NB4 (cell line): ENCODE measurements around the gene GPSM3.

Source experiments
- DNase-seq: peaks from one replicate; pipeline ENCODE4 v3.0.0; 2010; ENCODE audit warnings: low read depth
- H3K4me3 ChIP-seq: one replicate; pipeline ENCODE4 v1.5.1; 2011; ENCODE audit warnings: mild to moderate bottlenecking, low read depth, low read length, moderate library complexity
- MAX ChIP-seq: IDR thresholded peaks from 2 replicates; pipeline ENCODE4 v1.6.1; 2011; ENCODE audit warnings: low read depth, low read length
- MYC ChIP-seq: IDR thresholded peaks from 2 replicates; pipeline ENCODE4 v1.6.1; 2011; ENCODE audit warnings: low read depth, low read length
- POLR2A ChIP-seq: IDR thresholded peaks from 2 replicates; pipeline ENCODE4 v1.6.1; 2011; ENCODE audit warnings: mild to moderate bottlenecking; ENCODE audit not compliant: insufficient read length; ENCODE audit errors: extremely low read depth
- TF ChIP-seq, protein P1 (sequence below): IDR thresholded peaks from one replicate; pipeline ENCODE4 v1.5.1; 2012; ENCODE audit warnings: low read depth, low read length

Gene GPSM3

GRCh38 chr6:32176476-32177182 lies 15.8 kb downstream of the GPSM3 start:
- TF ChIP-seq MYC (no peak), POLR2A (no peak), MAX (no peak)
- TF ChIP-seq, protein P1, sequence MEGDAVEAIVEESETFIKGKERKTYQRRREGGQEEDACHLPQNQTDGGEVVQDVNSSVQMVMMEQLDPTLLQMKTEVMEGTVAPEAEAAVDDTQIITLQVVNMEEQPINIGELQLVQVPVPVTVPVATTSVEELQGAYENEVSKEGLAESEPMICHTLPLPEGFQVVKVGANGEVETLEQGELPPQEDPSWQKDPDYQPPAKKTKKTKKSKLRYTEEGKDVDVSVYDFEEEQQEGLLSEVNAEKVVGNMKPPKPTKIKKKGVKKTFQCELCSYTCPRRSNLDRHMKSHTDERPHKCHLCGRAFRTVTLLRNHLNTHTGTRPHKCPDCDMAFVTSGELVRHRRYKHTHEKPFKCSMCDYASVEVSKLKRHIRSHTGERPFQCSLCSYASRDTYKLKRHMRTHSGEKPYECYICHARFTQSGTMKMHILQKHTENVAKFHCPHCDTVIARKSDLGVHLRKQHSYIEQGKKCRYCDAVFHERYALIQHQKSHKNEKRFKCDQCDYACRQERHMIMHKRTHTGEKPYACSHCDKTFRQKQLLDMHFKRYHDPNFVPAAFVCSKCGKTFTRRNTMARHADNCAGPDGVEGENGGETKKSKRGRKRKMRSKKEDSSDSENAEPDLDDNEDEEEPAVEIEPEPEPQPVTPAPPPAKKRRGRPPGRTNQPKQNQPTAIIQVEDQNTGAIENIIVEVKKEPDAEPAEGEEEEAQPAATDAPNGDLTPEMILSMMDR, result no peak
- peak overlapping the region; percentile 96 for H3K4me3 ChIP-seq
- no peak for DNase-seq

DNA sequence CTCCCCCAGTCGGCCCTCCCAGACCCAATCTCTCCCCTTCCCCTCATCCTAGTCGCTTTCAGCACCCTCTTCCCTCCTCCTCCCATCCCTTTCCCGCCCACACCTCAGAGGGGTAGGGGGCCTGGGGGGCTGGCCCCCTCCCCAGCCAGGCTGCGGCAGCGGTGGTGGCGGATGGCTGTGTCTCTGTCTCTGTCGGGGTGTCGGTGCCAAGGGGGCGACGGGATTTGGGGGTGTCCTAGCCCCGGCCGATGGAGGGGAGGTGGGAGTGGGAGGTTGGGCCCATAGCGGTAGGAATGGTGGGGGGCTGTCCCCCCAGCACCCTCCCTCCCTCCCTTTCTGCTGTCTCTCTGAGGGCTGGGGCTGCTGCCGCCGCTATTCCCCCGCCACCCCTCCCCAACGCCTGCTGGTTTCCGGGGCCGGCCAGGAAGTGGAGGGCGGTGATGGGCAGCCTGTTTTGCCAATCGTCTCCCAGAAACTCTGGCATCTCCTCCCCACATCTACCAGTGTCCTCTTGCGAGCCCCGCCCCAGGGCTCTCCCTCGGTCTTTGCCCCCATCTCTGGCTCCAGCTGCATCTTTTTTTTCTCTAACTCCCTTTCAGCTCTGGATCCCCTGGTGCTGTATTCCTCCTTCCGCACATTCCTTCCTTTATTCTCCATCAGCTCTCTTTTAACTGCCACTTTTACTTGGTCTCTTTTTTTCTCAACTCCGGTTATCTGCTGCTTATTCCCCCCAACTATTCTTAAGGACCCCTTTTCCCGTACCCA lies 16.6 kb downstream of the GPSM3 start, which contains the start of gene AGPAT1:
AGPAT1 (minus strand) TSS at position 374 of the 765 bp plus-strand sequence. CDS start 4,588 bp downstream, outside the sequence.
- peak within 1 kb of the TSS; percentile 96 for H3K4me3 ChIP-seq
- DNase-seq, result peak; percentile 98
- TF ChIP-seq POLR2A, result peak; percentile 43
- no peak for TF ChIP-seq MAX
- TF ChIP-seq MYC, result no peak
- TF ChIP-seq, protein P1, result no peak

GRCh38 chr6:32175322-32175710 lies 17.1 kb downstream of the GPSM3 start:
- DNase-seq, result no peak
- peak overlapping the region; percentile 96 for H3K4me3 ChIP-seq
- TF ChIP-seq POLR2A (no peak), MAX (no peak), MYC (no peak)
- TF ChIP-seq, protein P1, result no peak

DNA sequence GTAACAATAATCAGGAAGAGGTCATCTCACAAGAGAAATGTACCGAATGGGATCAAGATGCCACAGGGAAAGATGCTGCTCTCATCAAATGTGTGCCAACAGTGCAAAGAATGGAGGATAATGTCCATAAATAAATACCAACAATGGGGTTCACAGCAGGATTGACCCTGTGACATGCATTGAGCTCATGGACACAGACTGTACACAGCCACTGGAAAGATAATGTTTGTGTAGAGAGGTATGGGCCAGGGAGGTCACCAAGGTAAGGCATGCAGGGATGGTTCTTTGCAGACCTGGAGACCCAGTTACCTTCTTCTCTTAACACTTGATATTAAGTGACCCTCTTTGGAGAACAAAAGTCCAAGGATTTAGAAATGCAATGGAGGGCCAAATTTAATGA lies 18.0 kb downstream of the GPSM3 start:
- peak overlapping the region; percentile 96 for H3K4me3 ChIP-seq

GRCh38 chr6:32173051-32173727 lies 19.3 kb downstream of the GPSM3 start:
- DNase-seq, result no peak
- TF ChIP-seq MAX, result no peak
- no peak for TF ChIP-seq POLR2A
- TF ChIP-seq MYC, result no peak
- TF ChIP-seq, protein P1, result no peak
- H3K4me3 ChIP-seq, result no peak overlapping the region

More for the DNA sequence above, 18.0 kb downstream of the GPSM3 start:
- no peak for DNase-seq
- no peak for TF ChIP-seq MAX
- no peak for TF ChIP-seq MYC
- TF ChIP-seq, protein P1, result no peak
- TF ChIP-seq POLR2A, result no peak
